Mammary epithelial cell (primary cell): ENCODE results near the gene SPAG16.

Experiments used
- CTCF ChIP-seq, 2 donors: IDR thresholded peaks in 1 of 2; conservative IDR thresholded peaks in 1 of 2; 2 replicates each; pipeline ENCODE4 v1.5.1; 2011 to 2012; ENCODE audit warnings: inconsistent platforms in 2 of 2, low read length in 2 of 2, mild to moderate bottlenecking in 2 of 2, control low read depth in 1 of 2, low read depth in 1 of 2; ENCODE audit not compliant: insufficient read depth in 1 of 2; ENCODE audit errors: extremely low read depth in 1 of 2
- EZH2 ChIP-seq: IDR thresholded peaks from 2 replicates; pipeline ENCODE4 v1.6.1; 2012; ENCODE audit warnings: low read length, inconsistent platforms, borderline replicate concordance

- TF ChIP-seq CTCF (conservative IDR thresholded peaks at IDR 0.05 in 1 of 2, IDR thresholded peaks at IDR 0.05 in 1 of 2; ENCODE audit: extremely low read depth in 1 of 2, insufficient read depth in 1 of 2, low read depth in 1 of 2, low read length in 2 of 2) (no peak), EZH2 (no peak)
These were observed 482.2 kb downstream of the SPAG16 start for GRCh38 chr2:213766465-213766901.
